ENCODE measurements around the gene TMEM117.
"Not testable (repeated sequence)": the region's sequence is repeated elsewhere in the genome, so short reads cannot be mapped to it uniquely, and the experiment has no call there.

The TMEM117 gene

GRCh38 chr12:43836475-43836989 is 651 bp downstream of the TMEM117 start:
- peak; percentile 18 for DNase-seq (ENCODE audit: low read depth)

GRCh38 chr12:43840338-43840737 is 4.5 kb downstream of the TMEM117 start:
- no peak for TF ChIP-seq CTCF (IDR thresholded peaks at IDR 0.05; ENCODE audit: insufficient read depth, low read depth, low read length, missing control alignments)
- H3K4me3 ChIP-seq (ENCODE audit: low read depth, low read length), result no peak overlapping the region
- DNase-seq (ENCODE audit: low read depth), result no peak

More at GRCh38 chr12:43836475-43836989, 651 bp downstream of the TMEM117 start:
- TF ChIP-seq CTCF (IDR thresholded peaks at IDR 0.05; ENCODE audit: insufficient read depth, low read depth, low read length, missing control alignments), result no peak
- peak overlapping the region; percentile 56 for H3K4me3 ChIP-seq (ENCODE audit: low read depth, low read length)

- DNase-seq (ENCODE audit: low read depth), result no peak
- TF ChIP-seq CTCF (IDR thresholded peaks at IDR 0.05; ENCODE audit: insufficient read depth, low read depth, low read length, missing control alignments), result no peak
- no peak overlapping the region for H3K4me3 ChIP-seq (ENCODE audit: low read depth, low read length)
Measured at GRCh38 chr12:43841253-43841652, 5.4 kb downstream of the TMEM117 start.

- no peak overlapping the region for H3K4me3 ChIP-seq (ENCODE audit: low read depth, low read length)
- TF ChIP-seq CTCF (IDR thresholded peaks at IDR 0.05; ENCODE audit: insufficient read depth, low read depth, low read length, missing control alignments), result no peak
- DNase-seq (ENCODE audit: low read depth), result no peak
Measured at GRCh38 chr12:43842259-43842658, 6.4 kb downstream of the TMEM117 start.

GRCh38 chr12:43847425-43848225 is 11.7 kb downstream of the TMEM117 start:
- DNase-seq (ENCODE audit: low read depth); H3K4me3 ChIP-seq (ENCODE audit: low read depth, low read length): not testable (repeated sequence)

- H3K4me3 ChIP-seq (ENCODE audit: low read depth, low read length), result no peak overlapping the region
- no peak for DNase-seq (ENCODE audit: low read depth)
- no peak for TF ChIP-seq CTCF (IDR thresholded peaks at IDR 0.05; ENCODE audit: insufficient read depth, low read depth, low read length, missing control alignments)
Measured at GRCh38 chr12:43848226-43848507, 12.3 kb downstream of the TMEM117 start.

- TF ChIP-seq CTCF (IDR thresholded peaks at IDR 0.05; ENCODE audit: insufficient read depth, low read depth, low read length, missing control alignments), result no peak
- no peak for DNase-seq (ENCODE audit: low read depth)
- H3K4me3 ChIP-seq (ENCODE audit: low read depth, low read length), result no peak overlapping the region
Measured at GRCh38 chr12:43848786-43849185, 12.9 kb downstream of the TMEM117 start.

Measured in GM12865 (cell line).